Astrocyte of the hippocampus (primary cell): ENCODE data around the gene SEC63.

ENCODE experiments used
- DNase-seq: peaks from one replicate; pipeline ENCODE4 v3.0.0; 2011; ENCODE audit warnings: low read depth, low spot score

The SEC63 gene

DNA sequence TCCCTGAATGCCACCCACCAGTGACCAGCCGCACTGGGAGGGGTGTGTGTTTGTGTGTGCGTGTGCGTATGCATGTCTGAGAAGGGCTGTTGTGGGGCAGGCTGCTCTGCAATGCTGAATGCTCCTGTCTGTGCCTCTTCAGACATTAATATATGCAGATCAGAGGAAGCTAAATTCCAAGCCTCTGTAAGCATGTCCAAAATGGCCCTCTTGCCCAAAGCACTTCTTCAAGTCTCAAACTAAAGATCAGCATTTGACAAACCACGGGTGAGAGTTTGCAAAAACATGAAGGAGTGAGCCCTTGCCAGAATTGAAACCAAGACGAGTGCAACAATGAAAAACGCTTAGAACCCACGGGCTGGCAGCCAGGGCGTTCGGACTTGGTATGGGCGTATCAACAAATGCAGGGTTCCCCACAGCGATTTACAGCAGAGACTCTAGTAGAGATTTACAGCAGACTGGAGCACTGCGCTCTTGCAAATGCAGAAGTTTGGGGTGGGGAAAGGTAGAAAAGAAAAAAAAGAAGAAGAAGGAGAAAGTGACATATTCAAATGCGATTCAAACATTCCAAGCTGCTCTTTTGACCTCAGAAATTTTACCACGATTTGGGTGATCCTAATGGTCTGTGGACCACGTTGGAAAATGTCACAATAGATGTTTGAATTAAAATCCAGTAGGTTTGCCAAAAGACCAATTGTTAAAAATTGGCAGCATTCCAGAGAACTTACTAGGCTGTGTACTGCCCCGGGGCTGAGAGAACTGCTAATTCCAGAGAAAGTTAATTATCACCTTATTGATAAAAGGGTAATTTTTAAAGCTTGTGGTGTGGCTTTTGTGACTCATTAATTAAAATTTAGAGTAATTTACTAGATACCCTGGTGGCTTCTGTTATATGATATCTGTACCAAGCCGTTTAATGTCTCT lies 137.4 kb downstream of the SEC63 start:
- DNase-seq: peak; percentile 68

DNA sequence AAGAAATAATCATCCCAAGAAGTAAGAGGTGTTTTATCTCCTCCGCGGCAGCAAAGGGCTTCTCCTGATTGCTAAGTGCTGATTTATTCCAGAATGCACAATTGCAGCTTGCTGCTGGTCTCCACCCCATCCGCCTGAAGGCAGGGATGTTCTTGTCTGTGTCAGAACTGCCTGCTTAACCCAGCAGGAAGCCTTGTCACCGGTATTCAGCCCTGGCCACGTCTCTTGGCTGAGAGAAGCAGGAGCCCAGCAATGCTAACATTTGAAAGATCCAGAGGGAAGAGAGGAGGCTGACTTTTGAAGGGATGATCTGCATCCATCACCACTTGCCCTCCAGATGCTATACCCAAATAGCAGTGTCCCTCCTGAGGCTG lies 138.1 kb downstream of the SEC63 start:
- peak; percentile 23 for DNase-seq

DNA sequence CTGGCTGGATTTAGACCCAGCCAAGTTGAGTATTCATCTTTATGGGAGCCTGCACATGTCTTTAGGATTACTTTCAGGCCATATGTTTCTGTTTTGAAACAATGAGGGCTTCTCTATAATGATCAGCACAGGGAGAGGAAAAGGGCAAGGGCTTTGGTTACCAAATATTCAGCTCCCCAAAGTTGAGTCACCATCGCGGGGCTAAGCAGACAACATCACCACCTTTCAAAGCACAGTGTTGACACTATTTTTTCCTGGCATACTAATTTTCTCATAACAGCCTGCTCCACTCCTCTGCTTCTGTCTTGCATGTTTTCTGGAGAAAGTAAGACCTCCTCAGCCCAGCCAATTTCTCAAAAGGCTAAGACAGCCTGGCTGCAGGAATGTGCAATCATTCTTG lies 138.8 kb downstream of the SEC63 start:
- DNase-seq: no peak

DNA sequence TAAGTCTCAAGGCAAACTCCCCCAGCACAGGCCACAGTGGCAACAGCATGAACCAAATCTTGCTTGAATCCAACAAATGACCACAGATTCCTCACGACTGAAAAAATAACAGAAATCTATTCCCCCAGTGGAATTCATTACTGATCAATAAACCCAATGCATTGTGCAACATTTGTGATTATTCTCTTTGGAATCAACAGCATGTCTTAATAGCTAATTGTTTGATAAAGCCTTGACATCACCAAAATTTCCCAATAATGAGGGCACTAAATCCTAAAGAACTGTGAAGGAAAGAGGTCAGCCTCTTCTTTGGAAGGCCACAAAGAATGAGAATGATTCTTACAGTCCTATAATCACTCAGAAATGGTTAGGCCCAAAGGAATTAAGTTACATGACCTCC lies 139.7 kb downstream of the SEC63 start:
- no peak for DNase-seq

DNA sequence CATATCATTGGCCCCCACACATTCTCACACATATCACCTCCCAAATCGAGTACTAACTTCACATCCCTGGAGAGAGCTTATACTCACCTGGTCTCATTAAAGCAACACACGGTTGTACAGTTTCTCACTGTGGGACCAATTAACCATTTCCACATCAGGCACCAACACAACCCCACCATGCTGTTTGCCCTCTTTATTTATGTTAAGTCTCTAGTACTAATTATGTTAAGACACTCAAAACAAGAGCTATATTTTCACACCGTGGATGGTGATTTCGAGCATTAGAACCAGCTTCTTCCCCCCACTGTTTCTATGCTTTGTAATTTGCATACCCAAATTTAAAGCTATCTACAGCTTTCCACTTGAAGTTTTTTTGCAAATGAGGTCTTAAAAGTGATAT lies 140.2 kb downstream of the SEC63 start:
- no peak for DNase-seq
